Brain microvascular endothelial cell (primary cell): ENCODE results near the gene TCF7L2.

Experiments
- DNase-seq: peaks from one replicate; pipeline ENCODE4 v3.0.0-alpha.2; 2020
- H3K27ac ChIP-seq: fragments of 250-450 bp; sonication (Bioruptor Pico); 2 replicates; pipeline ENCODE4 v1.5.1; 2020; ENCODE audit warnings: mild to moderate bottlenecking, moderate library complexity
- H3K27me3 ChIP-seq: fragments of 250-450 bp; sonication (Bioruptor Pico); replicated peaks from 2 replicates; pipeline ENCODE4 v1.5.1; 2020; ENCODE audit warnings: mild to moderate bottlenecking
- H3K36me3 ChIP-seq: fragments of 250-450 bp; sonication (Bioruptor Pico); replicated peaks from 2 replicates; pipeline ENCODE4 v1.5.1; 2020; ENCODE audit warnings: mild to moderate bottlenecking
- H3K4me3 ChIP-seq: 2 replicates; pipeline ENCODE4 v1.5.1; 2011; ENCODE audit warnings: low read depth, mild to moderate bottlenecking, control low read depth, low read length, moderate library complexity
- in situ Hi-C: cut with HindIII; loops from 2 replicates; pipeline ENCODE4 v1.10.0; 2017; ENCODE audit warnings: low sequenced_read_pairs, low pct_ligation_motif_present
- TF ChIP-seq, protein P1 (sequence below): IDR thresholded peaks from 2 replicates; pipeline ENCODE4 v1.5.1; 2011; ENCODE audit warnings: low read depth, mild to moderate bottlenecking, moderate library complexity, low read length, control low read depth, inconsistent platforms; ENCODE audit errors: missing control alignments

The TCF7L2 gene

GRCh38 chr10:113162960-113163359 lies 212.9 kb downstream of the TCF7L2 start:
- Histone ChIP-seq H3K36me3 (peaks cover 4% of the 10 kb centered on the region), H3K27me3 (no peaks in the 10 kb centered on the region), H3K27ac (no peak overlapping the region), H3K4me3 (no peak overlapping the region)
- DNase-seq: no peak
- in situ Hi-C loops: no loop called here
- TF ChIP-seq, protein P1, sequence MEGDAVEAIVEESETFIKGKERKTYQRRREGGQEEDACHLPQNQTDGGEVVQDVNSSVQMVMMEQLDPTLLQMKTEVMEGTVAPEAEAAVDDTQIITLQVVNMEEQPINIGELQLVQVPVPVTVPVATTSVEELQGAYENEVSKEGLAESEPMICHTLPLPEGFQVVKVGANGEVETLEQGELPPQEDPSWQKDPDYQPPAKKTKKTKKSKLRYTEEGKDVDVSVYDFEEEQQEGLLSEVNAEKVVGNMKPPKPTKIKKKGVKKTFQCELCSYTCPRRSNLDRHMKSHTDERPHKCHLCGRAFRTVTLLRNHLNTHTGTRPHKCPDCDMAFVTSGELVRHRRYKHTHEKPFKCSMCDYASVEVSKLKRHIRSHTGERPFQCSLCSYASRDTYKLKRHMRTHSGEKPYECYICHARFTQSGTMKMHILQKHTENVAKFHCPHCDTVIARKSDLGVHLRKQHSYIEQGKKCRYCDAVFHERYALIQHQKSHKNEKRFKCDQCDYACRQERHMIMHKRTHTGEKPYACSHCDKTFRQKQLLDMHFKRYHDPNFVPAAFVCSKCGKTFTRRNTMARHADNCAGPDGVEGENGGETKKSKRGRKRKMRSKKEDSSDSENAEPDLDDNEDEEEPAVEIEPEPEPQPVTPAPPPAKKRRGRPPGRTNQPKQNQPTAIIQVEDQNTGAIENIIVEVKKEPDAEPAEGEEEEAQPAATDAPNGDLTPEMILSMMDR: no peak

DNA sequence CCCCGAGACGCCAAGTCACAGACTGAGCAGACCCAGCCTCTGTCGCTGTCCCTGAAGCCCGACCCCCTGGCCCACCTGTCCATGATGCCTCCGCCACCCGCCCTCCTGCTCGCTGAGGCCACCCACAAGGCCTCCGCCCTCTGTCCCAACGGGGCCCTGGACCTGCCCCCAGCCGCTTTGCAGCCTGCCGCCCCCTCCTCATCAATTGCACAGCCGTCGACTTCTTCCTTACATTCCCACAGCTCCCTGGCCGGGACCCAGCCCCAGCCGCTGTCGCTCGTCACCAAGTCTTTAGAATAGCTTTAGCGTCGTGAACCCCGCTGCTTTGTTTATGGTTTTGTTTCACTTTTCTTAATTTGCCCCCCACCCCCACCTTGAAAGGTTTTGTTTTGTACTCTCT lies 215.6 kb downstream of the TCF7L2 start:
- Histone ChIP-seq H3K27me3 (no peaks in the 10 kb centered on the region), H3K36me3 (peaks cover 4% of the 10 kb centered on the region), H3K4me3 (no peak overlapping the region), H3K27ac (no peak overlapping the region)
- TF ChIP-seq, protein P1: no peak
- in situ Hi-C loops: no loop called here
- no peak for DNase-seq

GRCh38 chr10:113167702-113168101 lies 217.7 kb downstream of the TCF7L2 start:
- no peaks in the 10 kb centered on the region for H3K27me3 ChIP-seq
- H3K27ac ChIP-seq: no peak overlapping the region
- TF ChIP-seq, protein P1: no peak
- no peaks in the 10 kb centered on the region for H3K36me3 ChIP-seq
- in situ Hi-C loops: no loop called here
- H3K4me3 ChIP-seq: no peak overlapping the region
- DNase-seq: no peak

GRCh38 chr10:113168584-113168983 lies 218.5 kb downstream of the TCF7L2 start:
- H3K27me3 ChIP-seq: no peaks in the 10 kb centered on the region
- TF ChIP-seq, protein P1: no peak
- no peak overlapping the region for H3K27ac ChIP-seq
- no peaks in the 10 kb centered on the region for H3K36me3 ChIP-seq
- H3K4me3 ChIP-seq: no peak overlapping the region
- DNase-seq: no peak
- in situ Hi-C loops: no loop called here

DNA sequence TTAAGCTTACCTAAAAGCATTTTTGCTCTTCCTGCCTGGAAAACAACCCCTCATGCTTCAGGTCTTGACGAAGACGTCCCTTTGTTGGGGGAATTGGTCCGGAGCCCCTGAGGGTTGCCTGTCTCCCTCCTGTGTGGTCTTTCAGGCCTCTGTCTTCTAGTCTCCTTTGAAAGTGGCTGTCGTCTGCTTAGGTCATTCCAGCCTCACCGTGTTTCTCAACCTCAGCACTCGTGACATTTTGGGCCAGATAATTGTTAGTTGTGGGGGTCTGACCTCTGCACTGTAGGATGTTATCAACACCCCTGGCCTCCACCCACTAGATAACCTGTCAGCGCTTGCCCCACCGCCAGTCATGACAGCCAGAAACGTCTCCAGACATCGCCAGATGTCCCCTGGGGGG lies 219.1 kb downstream of the TCF7L2 start:
- in situ Hi-C loops: no loop called here
- no peak overlapping the region for H3K27ac ChIP-seq
- no peaks in the 10 kb centered on the region for H3K36me3 ChIP-seq
- no peak overlapping the region for H3K4me3 ChIP-seq
- TF ChIP-seq, protein P1: no peak
- no peaks in the 10 kb centered on the region for H3K27me3 ChIP-seq
- DNase-seq: no peak

DNA sequence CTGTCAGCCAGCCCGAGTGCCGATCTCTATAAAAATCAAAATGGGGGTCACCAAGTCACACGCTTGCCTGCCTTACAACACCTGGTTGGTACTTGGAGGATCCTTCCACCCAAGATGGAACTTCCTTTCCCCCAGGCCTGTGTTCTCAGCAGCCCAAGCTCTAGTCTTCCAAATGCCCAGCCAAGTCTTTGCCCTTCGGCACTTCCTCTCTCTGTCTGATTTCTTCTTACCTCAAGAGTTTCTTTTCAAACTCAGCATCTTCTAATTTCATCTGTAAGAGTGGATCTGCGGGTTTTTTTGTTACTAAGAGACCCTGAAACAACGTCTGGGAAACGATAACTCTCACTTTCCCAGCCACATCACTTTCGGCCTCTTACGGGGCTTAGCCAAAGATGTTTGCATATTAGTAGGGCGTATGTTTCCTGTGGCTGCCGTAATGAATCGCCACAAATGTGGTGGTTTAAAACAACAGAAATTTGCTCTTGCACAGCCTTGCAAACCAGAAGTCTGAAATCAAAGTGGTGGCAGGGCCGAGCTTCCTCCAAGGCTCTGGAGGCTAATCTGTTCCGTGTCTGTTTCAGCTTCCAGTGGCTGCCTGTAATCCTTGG lies 219.9 kb downstream of the TCF7L2 start:
- TF ChIP-seq, protein P1: no peak
- Histone ChIP-seq H3K27me3 (no peaks in the 10 kb centered on the region), H3K4me3 (no peak overlapping the region), H3K27ac (no peak overlapping the region), H3K36me3 (no peaks in the 10 kb centered on the region)
- no peak for DNase-seq
- in situ Hi-C loops: no loop called here
